Left lobe of liver (tissue), 2 donors: ENCODE results near the gene NR2F1. TPM values are rescaled to one million over a fixed set of nuclear protein-coding genes. Genes with fewer than 3 reads are reported as not detected.

ENCODE experiments used
- ATAC-seq: fragments of 200-7000 bp; cut with Tn5 transposase; one replicate; pipeline ENCODE4 v1.9.1; 2020; ENCODE audit warnings: mild to moderate bottlenecking, moderate library complexity
- DNase-seq: peaks from one replicate; pipeline ENCODE4 v3.0.0-alpha.2; 2020; ENCODE audit warnings: low spot score
- total RNA-seq: library from RNA; stranded (reverse); gene quantifications from one replicate; pipeline ENCODE4 v1.2.1, GENCODE V29; 2021
- donor health status: DM: no; HTN: no; CAD: no; lungs with moderate emphysema.
- donor health status: DM: no; HTN: yes; CAD: no.

The NR2F1 gene
- total RNA-seq, 1 donor from 2014 or later = 10.2 TPM

DNA sequence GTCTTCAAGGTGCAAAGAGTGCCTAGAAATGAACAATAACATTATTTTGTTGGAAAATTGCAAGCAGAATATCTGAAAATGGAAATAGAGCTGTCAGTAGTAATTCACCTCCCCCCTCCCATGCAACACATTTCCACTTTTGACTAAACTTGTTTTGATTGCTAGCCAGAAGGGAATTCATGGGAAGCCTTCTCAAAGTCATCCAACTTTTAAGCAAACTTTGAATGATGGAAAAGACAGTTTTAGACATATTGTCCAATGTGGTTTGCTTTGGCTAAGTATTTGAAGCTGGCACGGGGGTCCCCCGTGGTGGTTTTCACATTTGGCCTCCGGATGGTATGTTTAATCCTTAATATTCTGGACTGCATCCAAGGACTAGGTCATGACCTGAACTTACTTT lies 7.5 kb downstream of the NR2F1 start:
- DNase-seq (no peak), ATAC-seq (no peak)

DNA sequence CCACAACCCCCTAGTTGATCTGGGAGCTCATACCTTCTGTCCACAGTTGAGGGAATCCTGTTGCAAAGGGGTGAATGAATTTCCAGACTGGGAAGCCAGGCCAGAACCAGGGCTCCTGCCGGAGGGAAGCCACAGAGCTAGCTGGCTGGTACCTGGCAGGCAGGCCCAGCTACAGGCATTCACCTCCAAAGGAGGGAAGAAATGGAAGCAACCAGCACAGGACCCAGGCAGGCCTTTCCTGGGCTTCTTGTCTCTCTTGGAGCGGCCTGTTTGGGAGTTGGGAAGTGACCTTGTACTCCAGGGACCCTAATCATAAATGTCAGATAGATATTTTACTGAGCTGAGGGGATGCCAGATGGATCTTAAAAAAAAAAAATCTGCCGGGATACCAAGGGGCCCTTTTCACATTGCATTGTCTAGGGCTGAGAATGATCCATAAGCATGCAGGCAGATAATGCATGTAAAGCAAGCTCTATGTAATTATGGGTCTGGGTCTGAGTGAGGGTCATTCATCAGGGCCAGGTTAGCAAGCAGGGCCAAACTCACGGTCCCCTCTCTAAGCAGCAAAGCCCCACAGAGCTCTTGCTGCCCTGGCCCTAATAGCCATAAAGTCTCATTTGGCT lies 8.4 kb downstream of the NR2F1 start:
- ATAC-seq (no peak), DNase-seq (no peak)

- DNase-seq = no peak
- ATAC-seq = no peak
Observed at GRCh38 chr5:93592883-93593282, 9.9 kb downstream of the NR2F1 start.

DNA sequence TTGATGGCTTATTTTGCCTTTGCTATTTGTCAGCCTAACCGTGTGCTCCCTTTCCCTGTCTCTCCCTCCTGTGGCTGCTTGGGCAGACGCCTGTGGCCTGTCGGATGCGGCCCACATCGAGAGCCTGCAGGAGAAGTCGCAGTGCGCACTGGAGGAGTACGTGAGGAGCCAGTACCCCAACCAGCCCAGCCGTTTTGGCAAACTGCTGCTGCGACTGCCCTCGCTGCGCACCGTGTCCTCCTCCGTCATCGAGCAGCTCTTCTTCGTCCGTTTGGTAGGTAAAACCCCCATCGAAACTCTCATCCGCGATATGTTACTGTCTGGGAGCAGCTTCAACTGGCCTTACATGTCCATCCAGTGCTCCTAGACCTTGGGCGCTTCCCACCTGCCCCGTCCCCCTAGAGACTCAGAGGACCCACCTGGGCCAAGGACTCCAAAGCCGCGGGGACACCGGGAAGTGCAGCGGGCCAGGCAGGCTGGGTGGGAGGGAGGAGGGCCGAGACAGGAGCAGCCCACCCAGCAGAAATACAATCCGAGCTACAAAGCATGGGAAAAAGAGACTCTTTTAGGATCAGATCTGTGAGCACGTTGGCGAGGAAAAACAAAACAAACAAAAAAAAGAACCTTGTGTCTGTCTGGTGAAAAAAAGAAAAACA lies 10.6 kb downstream of the NR2F1 start:
- DNase-seq = no peak
- no peak for ATAC-seq

DNA sequence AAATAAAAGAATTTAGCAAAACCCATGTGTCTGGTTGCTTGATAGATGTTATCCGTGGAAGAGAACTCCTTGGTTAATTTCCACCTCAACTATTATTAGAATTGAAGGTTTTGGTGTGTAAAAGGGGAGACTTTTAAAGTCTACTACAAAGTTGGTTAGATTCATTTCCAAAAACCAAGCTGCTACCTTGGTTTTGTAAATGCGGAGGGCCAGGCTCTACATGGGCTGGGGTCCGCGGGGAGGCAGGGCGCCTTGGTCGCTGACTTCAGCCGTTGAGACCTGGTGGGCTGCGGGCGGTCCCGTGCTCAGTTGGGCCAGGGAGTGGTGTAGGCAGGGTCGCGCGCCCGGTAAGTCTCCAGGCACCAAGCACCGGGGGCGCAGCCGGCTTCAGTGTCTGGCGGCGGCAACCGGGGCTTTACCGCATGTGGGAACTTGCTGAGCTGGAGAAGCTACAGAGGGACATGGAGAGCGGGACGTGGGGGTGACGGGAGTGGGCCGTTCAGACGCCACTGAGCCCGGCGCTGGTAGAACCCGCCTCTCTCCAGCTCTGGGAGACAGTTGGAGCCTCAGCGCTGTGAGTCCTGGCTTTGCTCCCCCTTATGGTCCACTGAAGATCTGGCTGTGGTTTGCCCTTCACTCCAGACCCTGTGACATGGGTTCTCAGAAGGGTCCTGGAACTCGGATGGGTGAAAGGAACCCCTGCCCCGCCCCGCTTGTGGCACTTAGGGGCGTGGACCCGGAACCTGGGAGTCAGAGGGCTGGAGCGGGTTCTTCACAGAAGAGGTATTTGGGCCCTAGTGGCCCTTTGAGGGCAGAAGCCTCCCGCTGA lies 11.8 kb downstream of the NR2F1 start:
- DNase-seq (no peak), ATAC-seq (no peak)

GRCh38 chr5:93595420-93596147 lies 12.6 kb downstream of the NR2F1 start:
- DNase-seq (no peak), ATAC-seq (no peak)

- ATAC-seq (no peak), DNase-seq (no peak)
Observed at GRCh38 chr5:93596310-93596675, 13.3 kb downstream of the NR2F1 start.

DNA sequence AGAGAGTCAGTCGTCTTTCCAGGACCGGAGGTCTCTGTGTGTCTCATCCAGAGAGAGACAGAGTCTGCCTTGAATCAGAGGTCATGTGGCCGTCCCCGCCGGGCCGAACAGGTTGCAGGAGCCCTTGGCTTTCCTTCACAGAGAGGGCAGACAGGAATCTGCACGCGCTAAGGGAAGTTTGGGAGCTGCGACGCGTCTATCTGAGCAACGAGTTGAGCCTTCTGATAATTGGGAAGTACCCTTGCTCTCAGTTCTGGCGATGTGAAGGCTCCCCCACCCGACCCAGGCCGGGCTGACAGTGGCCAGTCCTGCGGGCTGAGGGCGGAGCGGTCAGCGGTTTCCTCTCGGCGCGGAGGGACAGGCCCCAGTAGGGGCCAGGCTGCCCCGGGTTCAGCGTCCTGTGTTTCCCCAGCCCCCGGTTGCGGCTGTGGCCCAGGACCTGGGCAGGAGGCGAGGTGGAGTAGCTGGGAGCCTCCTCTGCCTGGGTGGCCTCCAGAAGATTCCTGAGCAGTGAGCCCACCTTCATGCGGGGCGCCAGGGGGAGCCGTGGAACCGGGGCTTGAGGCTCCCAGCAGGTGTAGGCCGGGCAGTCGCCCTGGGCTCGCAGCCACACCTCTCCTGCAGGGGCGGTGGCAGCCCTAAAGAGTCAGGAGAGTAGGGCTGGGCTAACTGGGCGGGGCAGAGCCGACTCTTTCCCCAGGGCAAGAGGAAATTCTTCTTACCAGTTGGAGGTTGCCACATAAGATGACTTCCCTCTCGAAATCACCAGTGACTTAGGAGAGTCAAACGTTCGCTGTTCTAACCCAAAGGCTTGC lies 13.9 kb downstream of the NR2F1 start:
- DNase-seq (no peak), ATAC-seq (peak; percentile 44)

DNA sequence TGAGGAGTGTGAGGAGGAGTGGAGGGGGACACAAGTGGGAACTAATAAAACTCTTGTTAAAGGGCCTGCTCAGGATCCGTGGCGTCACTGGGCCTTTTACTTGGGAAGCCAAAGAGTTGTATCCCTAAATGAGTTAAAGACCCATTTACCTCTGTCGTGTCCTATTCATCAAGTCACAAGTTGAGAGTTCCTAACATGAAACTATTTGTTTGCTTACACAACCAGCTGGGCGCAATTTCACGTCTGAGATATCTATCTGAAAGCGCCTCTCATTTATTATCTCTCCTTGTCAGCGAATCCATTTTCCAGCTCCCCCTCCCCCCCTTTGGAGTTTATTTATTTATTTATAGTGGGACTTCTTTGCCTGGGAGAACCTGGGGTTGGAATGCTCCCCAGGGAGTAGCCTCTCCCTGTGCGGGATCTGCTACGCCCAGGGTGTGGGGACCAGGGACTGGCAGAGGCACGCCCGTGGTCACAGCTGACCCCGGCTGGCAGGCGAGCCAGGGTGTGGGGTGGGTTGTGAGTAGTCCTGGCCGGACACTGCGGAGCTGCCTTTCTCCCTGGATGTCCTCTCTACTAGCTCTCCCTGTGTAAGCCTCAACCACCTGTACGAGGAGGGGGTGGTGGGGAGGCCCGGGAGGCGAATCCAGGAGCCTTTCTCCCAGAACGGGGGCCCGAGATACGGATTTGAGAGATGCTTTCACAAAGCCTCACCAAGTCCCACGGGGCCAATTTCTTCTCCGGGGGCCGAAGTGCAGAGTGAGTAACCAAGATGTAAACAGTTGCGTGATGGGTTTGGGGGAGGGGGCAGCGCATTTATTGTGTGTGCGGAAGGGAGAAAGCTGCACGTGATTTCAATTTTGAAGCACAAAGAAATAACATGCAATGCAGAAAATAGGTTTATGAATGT lies 15.3 kb downstream of the NR2F1 start:
- DNase-seq (no peak), ATAC-seq (no peak)

DNA sequence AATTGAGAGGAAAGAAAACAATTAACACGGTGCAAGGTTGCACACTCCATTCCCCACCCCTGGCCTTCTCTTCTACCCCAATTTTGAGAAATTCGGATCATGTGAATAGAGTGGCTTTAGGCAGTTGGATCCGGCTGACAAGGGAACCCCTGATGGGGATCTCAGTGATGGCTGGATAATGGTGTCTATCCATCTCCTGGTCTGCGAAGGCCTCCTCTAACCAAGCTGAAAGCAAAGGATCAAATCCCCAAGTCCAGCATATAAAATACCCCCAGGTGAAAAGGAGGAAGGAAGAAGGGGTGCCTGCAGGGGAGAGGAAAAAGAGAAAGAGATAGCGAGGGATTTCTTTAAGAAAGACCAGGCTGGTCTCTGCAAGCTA lies 16.0 kb downstream of the NR2F1 start:
- no peak for ATAC-seq
- no peak for DNase-seq

- ATAC-seq (no peak), DNase-seq (no peak)
Observed at GRCh38 chr5:93599399-93600120, 16.5 kb downstream of the NR2F1 start.

DNA sequence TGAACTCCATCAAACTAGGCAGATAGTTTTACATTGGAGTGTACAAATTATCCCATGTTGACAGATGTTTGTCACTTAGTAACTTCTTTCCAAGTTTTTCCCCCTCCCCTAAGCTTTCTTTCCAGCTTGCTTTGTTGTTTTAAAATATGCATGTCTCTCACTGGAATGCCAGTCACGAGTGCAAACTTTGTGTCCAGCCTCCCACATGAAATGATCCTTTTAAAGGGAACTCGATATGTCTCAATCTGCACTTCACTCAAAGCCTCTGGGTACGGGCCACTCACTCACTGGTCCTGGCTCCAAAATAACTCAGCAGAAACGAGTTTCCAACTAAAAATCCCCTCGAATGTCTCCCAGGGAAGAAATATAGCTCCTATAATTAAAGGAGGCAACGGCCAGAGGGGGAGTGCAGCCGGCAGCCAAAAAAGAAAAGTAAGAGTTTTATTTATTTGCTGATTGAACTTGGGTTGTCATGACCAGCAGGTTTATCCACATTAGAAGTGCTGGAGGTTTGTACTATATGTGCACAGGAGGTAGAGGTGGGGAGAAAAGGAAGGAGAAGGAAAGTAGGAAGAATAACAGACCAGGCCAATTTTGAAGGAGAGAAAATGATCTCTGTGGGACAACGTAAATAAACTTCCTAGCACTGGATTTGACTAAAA lies 17.5 kb downstream of the NR2F1 start:
- DNase-seq (no peak), ATAC-seq (no peak)

DNA sequence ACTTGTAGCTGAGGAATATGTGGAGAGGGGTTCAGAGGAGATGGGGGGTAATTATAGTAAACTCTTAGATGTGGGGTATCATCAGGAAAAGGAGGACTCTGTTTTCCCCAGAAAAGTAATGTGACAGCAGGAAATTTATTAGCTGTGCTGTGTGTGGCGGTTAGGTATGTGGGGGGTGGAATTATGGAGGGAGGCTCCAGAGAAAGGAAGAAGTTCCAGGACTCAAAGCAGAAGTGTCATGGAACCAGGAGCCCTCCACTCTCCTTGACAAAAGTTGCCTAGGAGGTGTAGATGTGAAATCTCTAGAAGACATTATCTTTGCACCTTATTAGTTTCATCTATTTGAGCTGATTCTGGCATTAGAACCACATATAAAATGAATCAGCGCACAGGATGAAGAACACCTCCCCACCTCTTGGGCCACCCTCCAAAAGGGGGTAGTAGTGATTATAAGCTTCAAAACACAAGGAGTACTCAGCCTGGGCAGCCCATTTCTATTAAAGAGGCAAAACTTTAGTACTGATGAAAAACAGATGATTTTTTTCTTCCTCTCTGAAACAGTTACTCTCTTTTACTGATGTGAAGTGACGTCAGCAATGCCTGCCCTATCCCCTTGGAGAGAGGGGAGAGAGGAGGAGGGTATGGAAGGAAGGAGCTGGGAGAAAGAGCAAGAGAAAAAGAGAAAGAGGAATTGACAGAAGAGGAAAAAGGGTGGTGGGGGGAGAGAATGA lies 18.2 kb downstream of the NR2F1 start:
- ATAC-seq (no peak), DNase-seq (no peak)

GRCh38 chr5:93601802-93602155 lies 18.8 kb downstream of the NR2F1 start:
- ATAC-seq = no peak
- DNase-seq = no peak

DNA sequence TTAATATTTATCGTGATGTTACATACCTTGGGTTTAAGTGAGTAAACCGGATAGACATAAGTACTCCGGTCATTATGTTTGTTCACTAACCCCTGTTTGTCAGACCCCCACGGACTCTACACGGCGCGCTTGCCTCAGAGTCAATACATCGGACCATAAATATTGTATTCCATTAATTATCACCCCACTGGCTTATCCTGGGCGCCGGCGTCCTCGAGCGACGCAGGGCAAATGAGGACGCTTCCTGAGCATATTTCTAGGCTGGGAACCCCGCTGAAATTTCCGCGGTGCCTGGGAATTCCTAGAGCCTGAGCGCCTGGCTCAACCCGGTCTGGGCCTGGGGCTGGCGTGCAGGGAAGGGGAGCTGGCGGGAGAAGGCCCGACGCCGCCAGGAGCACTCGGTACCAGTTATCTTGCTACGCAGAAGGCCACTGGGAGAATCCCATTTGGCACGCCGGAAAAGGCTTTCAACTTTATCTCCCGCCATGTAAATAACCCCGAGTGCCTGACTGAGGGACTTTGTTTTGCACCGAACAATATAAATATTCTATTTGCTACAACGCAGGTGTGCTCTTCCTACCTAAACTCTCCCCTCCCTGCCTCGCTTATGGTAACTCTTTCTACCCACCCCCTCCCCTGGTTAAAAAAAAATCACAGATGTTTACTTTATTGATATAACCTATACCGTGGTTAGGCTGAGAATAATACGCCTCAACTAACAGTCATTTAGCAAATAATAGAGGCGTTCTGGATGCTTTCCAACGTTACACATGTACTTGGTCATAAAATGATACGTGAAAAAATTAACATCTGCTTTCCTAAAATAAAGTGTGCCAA lies 19.4 kb downstream of the NR2F1 start:
- DNase-seq (no peak), ATAC-seq (no peak)

DNA sequence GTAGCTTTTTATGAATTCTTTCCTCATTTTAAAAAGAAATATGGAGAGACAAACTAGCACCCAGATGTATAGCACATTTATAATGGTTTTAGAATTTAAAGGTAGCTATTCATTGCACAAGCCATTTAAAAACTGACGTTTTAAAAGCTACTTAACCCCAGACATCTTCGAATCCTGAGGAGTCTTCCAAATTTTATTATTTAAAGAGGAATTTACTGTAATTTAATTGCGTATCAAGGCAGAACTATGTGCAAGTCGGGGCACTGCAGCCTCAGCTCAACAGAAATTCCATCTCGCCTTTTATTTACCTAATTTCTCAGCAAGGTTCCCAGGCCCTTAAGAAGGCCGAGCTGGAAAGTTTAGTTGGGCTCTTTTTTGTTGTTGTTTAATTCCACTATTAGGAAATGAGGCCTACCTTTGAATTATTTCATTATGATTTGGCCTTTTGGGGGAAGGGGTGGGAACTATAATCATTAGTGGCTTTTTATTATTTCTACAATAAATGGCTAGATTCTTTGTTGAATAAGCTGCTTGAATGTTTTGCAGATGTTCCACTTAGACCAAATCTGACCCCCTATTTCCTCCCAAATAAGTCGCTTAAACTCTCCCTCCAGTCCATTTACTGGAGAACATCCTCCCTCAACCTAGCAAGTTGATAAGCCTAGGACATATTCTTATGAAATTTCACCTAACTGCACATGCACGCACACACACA lies 20.2 kb downstream of the NR2F1 start:
- no peak for ATAC-seq
- no peak for DNase-seq
